ENCODE measurements around the gene KLF7. TPM values are rescaled to one million over a fixed set of nuclear protein-coding genes. Genes with fewer than 3 reads are reported as not detected.
A peak's percentile ranks its signal among the peaks of the same experiment; 100 is the strongest.

Gene KLF7
- total RNA-seq, 1 experiment from 2014 or later = 15.4 TPM

DNA sequence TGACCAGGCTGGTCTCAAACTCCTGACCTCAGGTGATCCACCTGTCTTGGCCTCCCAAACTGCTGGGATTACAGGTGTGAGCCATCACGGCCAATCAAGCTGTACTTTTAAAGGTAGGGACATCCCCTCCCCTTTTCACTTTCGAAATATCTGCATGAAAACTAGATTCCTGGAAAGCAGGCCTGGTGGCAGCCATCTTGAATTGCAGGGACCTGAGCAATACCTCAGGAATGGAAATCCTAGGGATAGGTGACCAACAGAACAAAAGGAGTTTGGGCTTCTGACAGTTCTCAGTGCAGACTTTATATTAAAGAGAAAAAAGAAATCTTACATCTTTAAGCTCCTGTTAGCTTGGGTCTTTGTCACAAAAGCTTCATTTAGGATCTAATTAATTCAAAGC is 62.6 kb downstream of the KLF7 start:
- DNase-seq (ENCODE audit: low read depth, low spot score) (no peak), ATAC-seq (no peak)
- ChIA-PET POLR2A (no interaction called here), RAD21 (ENCODE audit: low non-redundant PET in 1 of 2, low total read pairs in 2 of 2, uncharacterized antibody in 2 of 2, unreplicated experiment in 2 of 2) (no interaction called here), CTCF (no interaction called here)
- Histone ChIP-seq H3K27ac (ENCODE audit: low read depth, low read length) (no peak overlapping the region), H3K9ac (ENCODE audit: low read length) (no peak overlapping the region), H3K79me2 (ENCODE audit: insufficient read depth, low read length) (no peaks in the 10 kb centered on the region), H3K9me3 (ENCODE audit: control insufficient read depth in 1 of 2, insufficient read depth in 1 of 2, low read depth in 1 of 2, low read length in 2 of 2) (no peaks in the 10 kb centered on the region), H3K9me2 (ENCODE audit: insufficient read depth) (no peaks in the 10 kb centered on the region), H2AFZ (ENCODE audit: low read depth, low read length, poor library complexity, severe bottlenecking) (no peak overlapping the region), H3K27me3 (ENCODE audit: insufficient read depth, low read length) (no peaks in the 10 kb centered on the region), H3K4me3 (replicated peaks in 1 of 2; ENCODE audit: low read depth in 1 of 2, low read length in 2 of 2) (no peak overlapping the region), H3K4me2 (ENCODE audit: low read length) (no peak overlapping the region), H3K4me1 (ENCODE audit: control insufficient read depth in 1 of 2, insufficient read depth in 2 of 2, low read length in 2 of 2) (no peaks in the 10 kb centered on the region), H3K36me3 (ENCODE audit: control insufficient read depth in 1 of 2, insufficient read depth in 2 of 2, low read length in 2 of 2) (no peaks in the 10 kb centered on the region), H4K20me1 (ENCODE audit: insufficient read depth) (no peaks in the 10 kb centered on the region)
- intact Hi-C loops (cut with micrococcal nuclease) = no loop called here
- no TSS peak for BruUV-seq (replicated peaks)
- TF ChIP-seq YY1 (IDR thresholded peaks at IDR 0.05; ENCODE audit: extremely low read depth, insufficient replicate concordance, low read depth, low read length) (peak; percentile 28), EZH2 (IDR thresholded peaks at IDR 0.05) (no peak)

DNA sequence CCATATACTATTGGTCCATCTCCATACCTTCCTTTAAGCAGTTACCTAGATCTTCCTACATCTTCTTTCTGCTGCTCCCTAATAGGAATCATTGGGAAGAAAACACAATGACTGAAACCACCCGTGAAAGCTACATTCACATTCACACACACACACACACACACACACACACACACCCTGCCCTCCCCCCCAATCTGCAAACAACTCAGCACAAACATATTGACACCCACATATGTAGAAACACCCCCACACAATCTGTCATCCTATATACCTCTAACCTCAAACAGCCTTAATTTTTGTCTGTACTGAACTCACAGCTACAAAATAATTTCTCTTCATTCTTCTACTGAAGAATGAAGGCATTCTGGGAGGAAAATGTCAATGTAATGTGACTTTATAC is 63.8 kb downstream of the KLF7 start:
- Histone ChIP-seq H3K79me2 (ENCODE audit: insufficient read depth, low read length) (no peaks in the 10 kb centered on the region), H3K36me3 (ENCODE audit: control insufficient read depth in 1 of 2, insufficient read depth in 2 of 2, low read length in 2 of 2) (no peaks in the 10 kb centered on the region), H2AFZ (ENCODE audit: low read depth, low read length, poor library complexity, severe bottlenecking) (no peak overlapping the region), H3K9me2 (ENCODE audit: insufficient read depth) (no peaks in the 10 kb centered on the region), H3K27ac (ENCODE audit: low read depth, low read length) (no peak overlapping the region), H3K4me3 (replicated peaks in 1 of 2; ENCODE audit: low read depth in 1 of 2, low read length in 2 of 2) (no peak overlapping the region), H3K9ac (ENCODE audit: low read length) (no peak overlapping the region), H3K4me2 (ENCODE audit: low read length) (no peak overlapping the region), H3K27me3 (ENCODE audit: insufficient read depth, low read length) (no peaks in the 10 kb centered on the region), H4K20me1 (ENCODE audit: insufficient read depth) (no peaks in the 10 kb centered on the region), H3K4me1 (ENCODE audit: control insufficient read depth in 1 of 2, insufficient read depth in 2 of 2, low read length in 2 of 2) (no peaks in the 10 kb centered on the region), H3K9me3 (ENCODE audit: control insufficient read depth in 1 of 2, insufficient read depth in 1 of 2, low read depth in 1 of 2, low read length in 2 of 2) (no peaks in the 10 kb centered on the region)
- no TSS peak for BruUV-seq (replicated peaks)
- intact Hi-C loops (cut with micrococcal nuclease) = no loop called here
- ATAC-seq (no peak), DNase-seq (ENCODE audit: low read depth, low spot score) (no peak)
- POLR2A ChIA-PET = no interaction called here
- RAD21 ChIA-PET (ENCODE audit: low non-redundant PET in 1 of 2, low total read pairs in 2 of 2, uncharacterized antibody in 2 of 2, unreplicated experiment in 2 of 2) = no interaction called here
- CTCF ChIA-PET = no interaction called here
- TF ChIP-seq CEBPB (IDR thresholded peaks at IDR 0.05; ENCODE audit: low read depth) (no peak), YY1 (IDR thresholded peaks at IDR 0.05; ENCODE audit: extremely low read depth, insufficient replicate concordance, low read depth, low read length) (no peak), ELF1 (IDR thresholded peaks at IDR 0.05; ENCODE audit: borderline replicate concordance, low read depth) (no peak), CBX3 (IDR thresholded peaks at IDR 0.05; ENCODE audit: low read depth) (no peak), ZNF274 (IDR thresholded peaks at IDR 0.05; ENCODE audit: low read depth, low read length) (no peak), SRF (IDR thresholded peaks at IDR 0.05; ENCODE audit: low read depth) (no peak), FOSL1 (IDR thresholded peaks at IDR 0.05; ENCODE audit: low read depth) (no peak), JUND (IDR thresholded peaks at IDR 0.05) (no peak), EZH2phosphoT487 (IDR thresholded peaks at IDR 0.05; ENCODE audit: borderline replicate concordance) (no peak), POLR2AphosphoS5 (IDR thresholded peaks at IDR 0.05; ENCODE audit: low read depth, low read length) (no peak), ZFX (IDR thresholded peaks at IDR 0.05) (no peak), SP1 (IDR thresholded peaks at IDR 0.05; ENCODE audit: low read depth) (no peak), EGR1 (IDR thresholded peaks at IDR 0.05; ENCODE audit: low read depth) (no peak), ZBTB33 (IDR thresholded peaks at IDR 0.05; ENCODE audit: extremely low read depth, insufficient replicate concordance, low read length) (no peak), CTCF (IDR thresholded peaks at IDR 0.05 in 2 of 3, conservative IDR thresholded peaks at IDR 0.05 in 1 of 3; ENCODE audit: borderline replicate concordance in 1 of 3, insufficient read depth in 1 of 3, low read depth in 2 of 3, low read length in 2 of 3) (no peak), SIN3A (IDR thresholded peaks at IDR 0.05; ENCODE audit: low read depth) (no peak), TCF7L2 (IDR thresholded peaks at IDR 0.05; ENCODE audit: borderline replicate concordance, extremely low read depth, insufficient read depth, insufficient read length) (no peak), POLR2A (IDR thresholded peaks at IDR 0.05; ENCODE audit: borderline replicate concordance, extremely low read depth, insufficient read depth, insufficient read length) (no peak)
- TF ChIP-seq, protein P1, sequence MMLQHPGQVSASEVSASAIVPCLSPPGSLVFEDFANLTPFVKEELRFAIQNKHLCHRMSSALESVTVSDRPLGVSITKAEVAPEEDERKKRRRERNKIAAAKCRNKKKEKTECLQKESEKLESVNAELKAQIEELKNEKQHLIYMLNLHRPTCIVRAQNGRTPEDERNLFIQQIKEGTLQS (IDR thresholded peaks at IDR 0.05) = no peak
